AG10803 (cell line): ENCODE data around the gene OR7C1.
A peak's percentile ranks its signal among the peaks of the same experiment; 100 is the strongest.

Experiments
- DNase-seq: peaks from one replicate; pipeline ENCODE4 v3.0.0; 2010; ENCODE audit warnings: low read depth
- H3K4me3 ChIP-seq: 2 replicates; pipeline ENCODE4 v1.5.1; 2011; ENCODE audit warnings: mild to moderate bottlenecking, low read length, control low read depth
- CTCF ChIP-seq: conservative IDR thresholded peaks from 2 replicates; pipeline ENCODE4 v1.5.1; 2011; ENCODE audit warnings: mild to moderate bottlenecking, low read length, control low read depth, inconsistent platforms

The OR7C1 gene

GRCh38 chr19:14835011-14835410 is at the start of gene OR7C1, which contains the start of gene OR7A5:
TSS of gene OR7C1 (minus strand) at chr19:14835185. CDS start at chr19:14800136, 35,049 bp downstream.
TSS of gene OR7A5 (minus strand) at chr19:14835185. CDS start at chr19:14828241, 6,944 bp downstream.
- H3K4me3 ChIP-seq = no peak within 1 kb of the TSS
- DNase-seq = no peak
- TF ChIP-seq CTCF = no peak

GRCh38 chr19:14871619-14872230 is 36.7 kb upstream of the OR7C1 start:
- peak; percentile 8 for DNase-seq

GRCh38 chr19:14868497-14868896 is 33.5 kb upstream of the OR7C1 start:
- no peak for TF ChIP-seq CTCF

More at GRCh38 chr19:14871619-14872230, 36.7 kb upstream of the OR7C1 start:
- H3K4me3 ChIP-seq = no peak overlapping the region
- peak; percentile 48 for TF ChIP-seq CTCF

GRCh38 chr19:14848822-14849221 is 13.8 kb upstream of the OR7C1 start, which contains the start of gene OR7A10:
TSS of gene OR7A10 (minus strand) at chr19:14848922. CDS start at chr19:14841877, 7,045 bp downstream.
- DNase-seq = no peak
- H3K4me3 ChIP-seq = no peak within 1 kb of the TSS
- TF ChIP-seq CTCF = no peak

More at GRCh38 chr19:14868497-14868896, 33.5 kb upstream of the OR7C1 start:
- DNase-seq = no peak
- no peak overlapping the region for H3K4me3 ChIP-seq

- no peak overlapping the region for H3K4me3 ChIP-seq
- no peak for TF ChIP-seq CTCF
These were observed 8.6 kb upstream of the OR7C1 start for GRCh38 chr19:14843578-14843977.

GRCh38 chr19:14843169-14843568 is 8.2 kb upstream of the OR7C1 start:
- DNase-seq = no peak
- TF ChIP-seq CTCF = no peak
- no peak overlapping the region for H3K4me3 ChIP-seq

More at GRCh38 chr19:14843578-14843977, 8.6 kb upstream of the OR7C1 start:
- DNase-seq = peak; percentile 1

DNA sequence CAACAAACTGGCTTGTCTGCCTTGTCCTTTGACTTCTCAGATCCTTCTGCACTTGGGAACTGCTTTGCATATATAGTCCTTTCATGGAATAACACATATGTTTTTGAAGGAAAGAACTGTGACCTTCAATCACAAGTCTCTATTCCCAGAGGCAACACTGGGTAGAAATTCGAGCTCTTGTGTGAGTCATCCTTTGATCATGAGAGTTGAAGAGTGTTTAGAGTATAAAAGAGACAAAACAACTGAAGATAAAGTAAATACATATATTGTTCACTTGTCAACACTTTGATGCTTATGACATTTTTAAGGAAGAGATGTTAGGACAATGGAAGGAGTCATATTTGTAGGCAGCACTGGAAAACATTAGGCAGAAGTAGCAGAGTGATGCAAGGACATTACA is 5.2 kb upstream of the OR7C1 start:
- no peak overlapping the region for H3K4me3 ChIP-seq
- no peak for DNase-seq
- TF ChIP-seq CTCF = no peak
